DND-41 (cell line): ENCODE measurements around the gene DNAH5.

Experiments
- ATAC-seq: fragments of 200-7000 bp; cut with Tn5 transposase; 3 replicates; pipeline ENCODE4 v1.9.1; 2021; ENCODE audit warnings: low read depth; ENCODE audit not compliant: insufficient read depth
- DNase-seq: peaks from one replicate; pipeline ENCODE4 v3.0.0-alpha.2; 2020
- H2AFZ ChIP-seq: 2 replicates; pipeline ENCODE4 v1.6.0; 2012; ENCODE audit warnings: low read depth, low read length
- H3K27ac ChIP-seq: 2 replicates; pipeline ENCODE4 v1.5.1; 2012; ENCODE audit warnings: low read length, inconsistent platforms
- H3K27me3 ChIP-seq: fragments of 200-600 bp; sonication (generic); 2 replicates; pipeline ENCODE4 v1.6.0; 2012; ENCODE audit warnings: low read length, mild to moderate bottlenecking, inconsistent platforms; ENCODE audit not compliant: insufficient read depth, poor library complexity
- H3K36me3 ChIP-seq: 2 replicates; pipeline ENCODE4 v1.5.1; 2012; ENCODE audit warnings: low read length, inconsistent platforms; ENCODE audit not compliant: insufficient read depth
- H3K4me1 ChIP-seq: 2 replicates; pipeline ENCODE4 v1.5.1; 2012; ENCODE audit warnings: mild to moderate bottlenecking, low read length; ENCODE audit not compliant: insufficient read depth
- H3K4me2 ChIP-seq: 2 replicates; pipeline ENCODE4 v1.6.0; 2012; ENCODE audit warnings: mild to moderate bottlenecking, moderate library complexity, low read length, inconsistent platforms; ENCODE audit not compliant: insufficient read depth
- H3K4me3 ChIP-seq, 2 experiments: fragments of 200-600 bp in 1 of 2; shearing (Covaris generic) in 1 of 2; 2 replicates each; pipeline ENCODE4 v1.5.1; 2012 to 2016; ENCODE audit warnings: inconsistent platforms in 2 of 2, low read length in 2 of 2, mild to moderate bottlenecking in 2 of 2, low read depth in 1 of 2, moderate library complexity in 1 of 2
- H3K79me2 ChIP-seq: 2 replicates; pipeline ENCODE4 v1.6.0; 2012; ENCODE audit warnings: low read length, inconsistent platforms; ENCODE audit not compliant: insufficient read depth
- H3K9ac ChIP-seq: 2 replicates; pipeline ENCODE4 v1.6.0; 2012; ENCODE audit warnings: low read depth, mild to moderate bottlenecking, inconsistent platforms, low read length, moderate library complexity
- H3K9me3 ChIP-seq: 2 replicates; pipeline ENCODE4 v1.5.1; 2012; ENCODE audit warnings: low read length, moderate library complexity, mild to moderate bottlenecking, inconsistent platforms; ENCODE audit not compliant: insufficient read depth, severe bottlenecking
- H4K20me1 ChIP-seq: 2 replicates; pipeline ENCODE4 v1.6.0; 2012; ENCODE audit warnings: low read length; ENCODE audit not compliant: insufficient read depth
- CTCF ChIP-seq: IDR thresholded peaks from 2 replicates; pipeline ENCODE4 v1.5.1; 2012; ENCODE audit warnings: borderline replicate concordance, low read length, moderate library complexity, mild to moderate bottlenecking; ENCODE audit not compliant: poor library complexity, severe bottlenecking; ENCODE audit errors: extremely low read depth
- EZH2 ChIP-seq: IDR thresholded peaks from 3 replicates; pipeline ENCODE4 v1.6.1; 2012; ENCODE audit warnings: borderline replicate concordance, low read depth, mild to moderate bottlenecking, moderate library complexity, low read length, inconsistent platforms; ENCODE audit not compliant: severe bottlenecking

The DNAH5 gene

GRCh38 chr5:13991365-13991764, 46.9 kb upstream of the DNAH5 start:
- H3K4me2 ChIP-seq: no peak overlapping the region
- H3K4me1 ChIP-seq: no peaks in the 10 kb centered on the region
- no peak overlapping the region for H3K4me3 ChIP-seq
- no peak overlapping the region for H2AFZ ChIP-seq
- no peak for ATAC-seq
- no peaks in the 10 kb centered on the region for H3K36me3 ChIP-seq
- H3K9ac ChIP-seq: no peak overlapping the region
- H3K27ac ChIP-seq: no peak overlapping the region
- TF ChIP-seq EZH2 (no peak), CTCF (no peak)
- no peaks in the 10 kb centered on the region for H3K79me2 ChIP-seq
- no peaks in the 10 kb centered on the region for H3K27me3 ChIP-seq
- no peaks in the 10 kb centered on the region for H3K9me3 ChIP-seq
- no peak for DNase-seq
- no peaks in the 10 kb centered on the region for H4K20me1 ChIP-seq

DNA sequence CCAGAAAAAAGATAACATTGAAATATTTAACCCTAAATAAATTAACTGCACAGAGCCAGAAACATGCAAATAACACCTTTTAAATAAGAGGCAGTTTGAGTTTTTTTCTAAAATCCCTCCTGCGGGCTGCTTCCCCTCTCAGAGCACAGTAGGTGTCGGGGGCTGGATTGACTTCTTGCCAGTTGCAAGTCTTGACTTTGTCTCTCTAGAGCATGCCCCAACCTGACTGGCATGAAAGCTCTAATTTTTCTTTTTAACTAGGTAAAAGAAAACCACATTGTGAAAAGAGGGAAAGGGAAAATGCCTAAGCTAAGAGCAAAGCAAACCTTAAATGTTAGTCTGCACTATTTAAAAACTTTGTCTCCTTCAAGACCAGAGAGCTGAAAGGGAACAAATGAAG, 46.4 kb upstream of the DNAH5 start:
- Histone ChIP-seq H2AFZ (no peak overlapping the region), H3K4me2 (no peak overlapping the region), H3K27me3 (no peaks in the 10 kb centered on the region), H3K4me1 (no peaks in the 10 kb centered on the region), H3K9me3 (no peaks in the 10 kb centered on the region), H3K4me3 (no peak overlapping the region), H3K36me3 (no peaks in the 10 kb centered on the region), H3K79me2 (no peaks in the 10 kb centered on the region), H3K27ac (no peak overlapping the region), H4K20me1 (no peaks in the 10 kb centered on the region), H3K9ac (no peak overlapping the region)
- no peak for ATAC-seq
- TF ChIP-seq CTCF (no peak), EZH2 (no peak)
- DNase-seq: no peak

DNA sequence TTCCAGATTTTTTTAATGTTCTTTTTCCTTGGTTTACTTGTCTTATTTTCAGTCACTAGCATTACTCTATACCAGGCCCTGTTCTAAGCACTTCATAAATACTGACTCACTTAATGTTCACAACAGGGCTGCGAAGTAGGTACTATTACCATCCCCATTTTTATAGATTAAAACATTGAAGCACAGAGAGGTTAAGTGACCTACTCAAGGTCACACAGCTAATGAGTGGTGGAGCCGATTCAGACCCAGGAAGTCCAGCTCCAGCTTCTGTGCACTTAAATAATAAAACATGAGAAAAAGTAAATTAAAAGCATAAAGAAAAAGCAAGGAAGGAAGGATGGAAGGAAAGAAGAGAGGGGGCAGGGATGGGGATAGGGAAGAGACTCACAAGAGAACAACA, 45.3 kb upstream of the DNAH5 start:
- TF ChIP-seq EZH2 (no peak), CTCF (no peak)
- Histone ChIP-seq H3K4me3 (no peak overlapping the region), H3K36me3 (no peaks in the 10 kb centered on the region), H3K4me2 (no peak overlapping the region), H3K27ac (no peak overlapping the region), H3K79me2 (no peaks in the 10 kb centered on the region), H3K9ac (no peak overlapping the region), H3K4me1 (no peaks in the 10 kb centered on the region), H3K27me3 (no peaks in the 10 kb centered on the region), H3K9me3 (no peaks in the 10 kb centered on the region), H4K20me1 (no peaks in the 10 kb centered on the region), H2AFZ (no peak overlapping the region)
- no peak for ATAC-seq
- no peak for DNase-seq
